PC-9 (cell line): Measurements from ENCODE around the gene GNG4. TPM values are rescaled to one million over a fixed set of nuclear protein-coding genes. Genes with fewer than 3 reads are reported as not detected.
"Not testable (repeated sequence)": the region's sequence is repeated elsewhere in the genome, so short reads cannot be mapped to it uniquely, and the experiment has no call there.

ENCODE experiments used
- BruUV-seq: library from RNA; stranded (reverse); fragments of 400-500 nt; replicated peaks from 2 replicates; lab custom pipeline; 2021; lab: Mats Ljungman, UMichigan
- CTCF ChIA-PET: fragments of 300-600 bp; sonication (Branson Sonifier 250); formaldehyde crosslinking; loops from one replicate; lab custom pipeline; 2022; ENCODE audit warnings: antibody characterized with exemption; lab: Charles Lee
- POLR2A ChIA-PET: fragments of 300-600 bp; sonication (Branson Sonifier 250); formaldehyde crosslinking; loops from one replicate; lab custom pipeline; 2022; ENCODE audit warnings: antibody characterized with exemption; ENCODE audit not compliant: unreplicated experiment; lab: Charles Lee
- DNase-seq, 2 experiments: peaks; one replicate each; pipeline versions ENCODE4 v3.0.0 to v3.0.0-alpha.2; 2015 to 2022; ENCODE audit warnings: mixed read lengths in 1 of 2
- H2AFZ ChIP-seq: fragments of 200-600 bp; sonication (generic); 2 replicates; pipeline ENCODE4 v1.8.1; 2017; ENCODE audit warnings: antibody characterized with exemption
- H3F3A ChIP-seq: fragments of 200-600 bp; sonication (generic); 2 replicates; pipeline ENCODE4 v1.8.1; 2017; ENCODE audit warnings: antibody characterized with exemption, mild to moderate bottlenecking, low read depth; ENCODE audit not compliant: insufficient read depth
- H3K27ac ChIP-seq: fragments of 200-600 bp; sonication (generic); 2 replicates; pipeline ENCODE4 v1.6.1; 2016; ENCODE audit warnings: mixed run types
- H3K27me3 ChIP-seq: fragments of 200-600 bp; sonication (generic); 2 replicates; pipeline ENCODE4 v1.6.1; 2016; ENCODE audit warnings: low read depth, mixed run types; ENCODE audit not compliant: insufficient read depth
- H3K36me3 ChIP-seq: fragments of 200-600 bp; sonication (generic); 2 replicates; pipeline ENCODE4 v1.6.1; 2016; ENCODE audit warnings: low read depth, mixed run types
- H3K4me1 ChIP-seq: fragments of 200-600 bp; sonication (generic); replicated peaks from 2 replicates; pipeline ENCODE4 v1.6.1; 2016; ENCODE audit warnings: mixed run types; ENCODE audit not compliant: insufficient read depth
- H3K4me2 ChIP-seq: fragments of 200-600 bp; sonication (generic); 2 replicates; pipeline ENCODE4 v1.6.1; 2017; ENCODE audit warnings: mixed run types
- H3K4me3 ChIP-seq: fragments of 200-600 bp; sonication (generic); 2 replicates; pipeline ENCODE4 v1.6.1; 2016; ENCODE audit warnings: mixed run types
- H3K79me2 ChIP-seq: fragments of 200-600 bp; sonication (generic); 2 replicates; pipeline ENCODE4 v1.6.1; 2017; ENCODE audit warnings: low read depth, mixed run types
- H3K9me2 ChIP-seq: fragments of 200-600 bp; sonication (generic); 2 replicates; pipeline ENCODE4 v1.8.1; 2017; ENCODE audit warnings: mild to moderate bottlenecking; ENCODE audit not compliant: insufficient read depth
- H3K9me3 ChIP-seq: fragments of 200-600 bp; sonication (generic); 2 replicates; pipeline ENCODE4 v1.8.1; 2016; ENCODE audit warnings: low read depth; ENCODE audit not compliant: insufficient read depth
- H4K20me1 ChIP-seq: fragments of 200-600 bp; sonication (generic); 2 replicates; pipeline ENCODE4 v1.8.1; 2017; ENCODE audit not compliant: insufficient read depth
- CTCF ChIP-seq: fragments of 200-600 bp; sonication (generic); conservative IDR thresholded peaks from 2 replicates; pipeline ENCODE4 v1.6.1; 2017; ENCODE audit warnings: mixed run types, antibody characterized with exemption, mild to moderate bottlenecking, moderate library complexity
- EZH2 ChIP-seq: fragments of 200-600 bp; sonication (generic); IDR thresholded peaks from 2 replicates; pipeline ENCODE4 v1.8.0; 2017; ENCODE audit warnings: antibody characterized with exemption, low read depth
- intact Hi-C: fragments of 100-400 bp; cut with micrococcal nuclease; formaldehyde crosslinking; loops from one replicate; pipeline ENCODE4 v1.10.0; 2022; ENCODE audit not compliant: unreplicated experiment
- total RNA-seq: library from RNA; stranded (reverse); gene quantifications from 2 replicates; pipeline ENCODE4 v1.2.3, GENCODE V29; 2021

GNG4 gene
- total RNA-seq, 1 experiment from 2014 or later, result 16.3 TPM

GRCh38 chr1:235648954-235649367, 623 bp downstream of the GNG4 start:
- H3K27me3 ChIP-seq, result no peaks in the 10 kb centered on the region
- DNase-seq, result peak; percentile 40 to 65
- H3K36me3 ChIP-seq, result no peaks in the 10 kb centered on the region
- H3F3A ChIP-seq, result no peaks in the 10 kb centered on the region; the same call in 1 of the 2 replicates
- no peaks in the 10 kb centered on the region for H3K79me2 ChIP-seq
- no peaks in the 10 kb centered on the region for H4K20me1 ChIP-seq
- BruUV-seq, result no TSS peak
- POLR2A ChIA-PET, result interaction anchor here (0.7 kb wide), 1 partner anchor 144 kb away, joined by 4 read pairs; no protein-coding TSS in a partner anchor
- H2AFZ ChIP-seq, result peak overlapping the region; percentile 84
- no peak overlapping the region for H3K27ac ChIP-seq
- H3K9me2 ChIP-seq, result no peaks in the 10 kb centered on the region
- peak overlapping the region; percentile 76 for H3K4me3 ChIP-seq
- H3K4me1 ChIP-seq, result peaks cover 5% of the 10 kb centered on the region
- intact Hi-C loops, result loop anchor here (10.0 kb wide), 1 partner anchor 266 kb away; no protein-coding TSS in a partner anchor
- no peaks in the 10 kb centered on the region for H3K9me3 ChIP-seq
- peak overlapping the region; percentile 96 for H3K4me2 ChIP-seq
- CTCF ChIA-PET, result interaction anchor here (0.6 kb wide), 1 partner anchor 142 kb away, joined by 5 read pairs; no protein-coding TSS in a partner anchor
- no peak for TF ChIP-seq EZH2
- TF ChIP-seq CTCF, result no peak

- Histone ChIP-seq H3K79me2 (no peaks in the 10 kb centered on the region), H3K36me3 (no peaks in the 10 kb centered on the region), H3K4me3 (peak overlapping the region; percentile 76; the same call in 1 of the 2 replicates), H3K27me3 (no peaks in the 10 kb centered on the region), H3K9me3 (no peaks in the 10 kb centered on the region), H4K20me1 (no peaks in the 10 kb centered on the region), H2AFZ (peak overlapping the region; percentile 84; the same call in 1 of the 2 replicates), H3K4me2 (peak overlapping the region; percentile 96), H3K4me1 (peaks cover 10% of the 10 kb centered on the region), H3F3A (no peaks in the 10 kb centered on the region; the same call in 1 of the 2 replicates), H3K9me2 (no peaks in the 10 kb centered on the region), H3K27ac (no peak overlapping the region)
- intact Hi-C loops, result loop anchor here (10.0 kb wide), 1 partner anchor 266 kb away; no protein-coding TSS in a partner anchor
- ChIA-PET CTCF (no interaction called here), POLR2A (no interaction called here)
- TF ChIP-seq CTCF, result no peak
- no peak for TF ChIP-seq EZH2
- TSS peak; percentile 34 for BruUV-seq
- no peak for DNase-seq
These were observed 1.1 kb downstream of the GNG4 start for GRCh38 chr1:235648407-235648907.

- intact Hi-C loops, result loop anchor here (10.0 kb wide), 1 partner anchor 267 kb away; no protein-coding TSS in a partner anchor
- not testable (repeated sequence) for H3K79me2 ChIP-seq
These were observed 2.0 kb downstream of the GNG4 start for GRCh38 chr1:235647537-235647936.

More at GRCh38 chr1:235647537-235647936, 2.0 kb downstream of the GNG4 start:
- BruUV-seq, H3K36me3 ChIP-seq, DNase-seq, H3K4me3 ChIP-seq, H3K27me3 ChIP-seq, H3K27ac ChIP-seq, H3K9me2 ChIP-seq, H3K4me2 ChIP-seq, H2AFZ ChIP-seq, POLR2A ChIA-PET, H3K9me3 ChIP-seq, H3F3A ChIP-seq, H4K20me1 ChIP-seq, CTCF ChIA-PET: not testable (repeated sequence)
- H3K4me1 ChIP-seq, result peaks cover 19% of the 10 kb centered on the region
